UCSD-AML1 (cell line): ENCODE measurements around the gene MAK.
A peak's percentile ranks its signal among the peaks of the same experiment; 100 is the strongest.
"Not testable (repeated sequence)": the region's sequence is repeated elsewhere in the genome, so short reads cannot be mapped to it uniquely, and the experiment has no call there.

Source experiments
- DNase-seq: peaks from one replicate; lab custom pipeline; 2025; ENCODE audit not compliant: unreplicated experiment; lab: John Stamatoyannopoulos, UW

The MAK gene

GRCh38 chr6:10853849-10854300 lies 15.5 kb upstream of the MAK start:
- DNase-seq, result not testable (repeated sequence)

- no peak for DNase-seq
These were observed 14.1 kb upstream of the MAK start for GRCh38 chr6:10852361-10852960.

- no peak for DNase-seq
These were observed 12.4 kb upstream of the MAK start for GRCh38 chr6:10850728-10851127.

- no peak for DNase-seq
These were observed 11.6 kb upstream of the MAK start for GRCh38 chr6:10849901-10850300.

- DNase-seq, result no peak
These were observed 9.3 kb upstream of the MAK start for GRCh38 chr6:10847684-10848083.

GRCh38 chr6:10843554-10843953 lies 5.2 kb upstream of the MAK start:
- DNase-seq, result no peak

GRCh38 chr6:10838794-10839333 lies 525 bp upstream of the MAK start:
- DNase-seq, result no peak

- DNase-seq, result no peak
These were observed 731 bp downstream of the MAK start for GRCh38 chr6:10837622-10837994.

GRCh38 chr6:10837009-10837621 lies 1.2 kb downstream of the MAK start:
- DNase-seq, result no peak

GRCh38 chr6:10834823-10835222 lies 3.5 kb downstream of the MAK start:
- no peak for DNase-seq

- no peak for DNase-seq
These were observed 6.7 kb downstream of the MAK start for GRCh38 chr6:10831609-10832008.

GRCh38 chr6:10824819-10825218 lies 13.5 kb downstream of the MAK start:
- DNase-seq, result no peak

- DNase-seq, result no peak
These were observed 14.0 kb downstream of the MAK start for GRCh38 chr6:10824297-10824696.

GRCh38 chr6:10814176-10814575 lies 24.2 kb downstream of the MAK start:
- DNase-seq, result not testable (repeated sequence)

- no peak for DNase-seq
These were observed 29.2 kb downstream of the MAK start for GRCh38 chr6:10809098-10809497.

GRCh38 chr6:10808376-10808775 lies 30.0 kb downstream of the MAK start:
- DNase-seq, result no peak

- peak; percentile 43 for DNase-seq
These were observed 37.0 kb downstream of the MAK start for GRCh38 chr6:10801224-10801848.

- DNase-seq, result no peak
These were observed 37.5 kb downstream of the MAK start for GRCh38 chr6:10800810-10801209.

- DNase-seq, result no peak
These were observed 44.1 kb downstream of the MAK start for GRCh38 chr6:10794239-10794638.

GRCh38 chr6:10793695-10794094 lies 44.6 kb downstream of the MAK start:
- DNase-seq, result no peak

- DNase-seq, result no peak
These were observed 45.3 kb downstream of the MAK start for GRCh38 chr6:10793035-10793434.

GRCh38 chr6:10792101-10792500 lies 46.2 kb downstream of the MAK start:
- no peak for DNase-seq
